HG03060 (cell line): ENCODE results near the gene ANTXR1.
"Not testable (repeated sequence)": the region's sequence is repeated elsewhere in the genome, so short reads cannot be mapped to it uniquely, and the experiment has no call there.

Source experiments
- ATAC-seq: cut with Tn5 transposase; IDR thresholded peaks from one replicate; pipeline ENCODE4 v1.9.1; 2021; ENCODE audit warnings: low read depth, moderate number of reproducible peaks; ENCODE audit not compliant: unreplicated experiment

Gene ANTXR1

DNA sequence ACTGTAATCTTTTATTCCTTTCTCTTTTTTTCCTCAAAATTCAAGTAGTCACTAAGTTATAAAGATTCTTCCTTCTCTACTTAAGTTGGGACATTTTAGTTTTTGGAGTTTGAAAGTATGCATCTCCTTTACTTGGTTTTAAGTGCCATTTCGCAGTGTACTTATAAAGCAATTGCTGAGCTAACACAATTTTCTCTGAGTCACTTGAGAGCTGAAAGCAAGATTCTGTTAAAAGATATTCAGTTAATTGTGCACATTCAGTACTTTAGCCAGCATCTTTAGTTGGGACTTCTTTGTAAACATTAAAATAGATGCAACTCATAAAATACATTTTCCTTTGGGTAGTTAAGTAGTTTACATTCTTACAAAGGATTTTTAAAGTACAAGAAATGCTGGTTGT is 238.0 kb downstream of the ANTXR1 start:
- ATAC-seq: no peak

DNA sequence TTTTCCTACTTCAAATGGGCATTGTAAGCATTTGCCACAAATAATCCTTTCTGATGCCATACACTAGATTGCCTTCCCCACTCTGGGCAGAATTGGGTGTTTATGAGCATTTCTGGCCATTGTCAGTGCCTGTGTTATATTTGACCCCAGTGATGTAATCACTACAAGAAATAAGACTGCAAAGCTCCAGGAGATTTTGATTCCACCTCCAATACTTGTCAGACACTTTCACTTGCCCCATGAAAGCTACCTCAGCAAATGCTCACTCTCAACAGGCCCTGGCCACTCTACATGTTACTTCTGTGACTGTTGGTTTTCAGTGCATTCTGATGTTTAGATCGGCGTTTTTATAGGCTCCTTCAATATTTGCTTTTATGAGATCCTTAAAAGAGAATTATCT is 239.0 kb downstream of the ANTXR1 start:
- no peak for ATAC-seq

DNA sequence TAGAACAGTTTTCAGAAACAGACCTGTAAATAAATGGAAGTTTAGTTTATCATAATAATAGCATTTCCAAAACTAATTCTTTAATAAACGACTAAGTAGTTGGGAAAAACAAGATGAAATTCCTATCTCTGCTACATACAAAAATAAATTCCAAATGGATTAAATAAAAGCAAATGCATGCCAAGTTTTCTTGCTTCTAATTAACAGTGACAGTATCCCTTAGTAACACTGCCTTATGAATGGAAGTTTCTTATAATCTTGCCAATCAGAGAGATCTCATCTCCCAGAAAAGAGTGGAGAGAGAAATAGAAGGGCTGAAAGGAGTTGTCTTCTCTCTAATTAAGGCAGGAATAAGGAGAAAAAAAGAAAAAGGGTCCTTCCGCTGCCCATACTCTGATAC is 240.1 kb downstream of the ANTXR1 start:
- no peak for ATAC-seq

DNA sequence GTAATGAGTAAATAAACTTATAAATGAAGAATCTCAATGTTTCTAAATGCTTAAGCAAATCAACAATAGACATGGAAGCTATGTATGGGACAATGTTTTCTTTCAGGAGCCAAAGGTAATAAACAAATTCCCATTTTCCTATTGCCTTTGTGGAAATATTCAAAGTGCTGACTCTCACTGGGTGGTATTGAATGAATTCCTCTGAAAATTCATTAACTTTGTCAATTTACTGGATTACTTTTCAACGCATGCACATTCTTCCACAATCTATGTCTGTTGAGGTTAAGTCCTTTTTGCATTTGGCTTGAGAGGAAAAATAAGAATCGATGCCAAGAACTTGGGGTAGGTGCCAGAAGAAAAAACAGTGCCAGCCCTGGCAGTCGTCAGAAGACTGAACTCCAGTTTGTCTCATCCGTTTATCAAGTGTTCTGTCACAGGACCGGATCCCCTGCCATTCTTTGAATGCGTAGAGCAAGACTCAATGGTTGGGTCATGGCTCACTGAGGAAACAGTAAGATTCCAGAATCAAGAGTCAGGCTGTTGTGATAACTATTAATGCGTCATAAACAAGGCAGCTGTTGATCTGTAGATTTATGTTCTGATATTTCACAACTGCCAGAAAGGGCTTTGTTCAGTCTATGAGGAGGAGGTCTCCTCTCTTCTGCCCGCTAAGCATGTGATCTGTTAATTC is 240.8 kb downstream of the ANTXR1 start:
- no peak for ATAC-seq

DNA sequence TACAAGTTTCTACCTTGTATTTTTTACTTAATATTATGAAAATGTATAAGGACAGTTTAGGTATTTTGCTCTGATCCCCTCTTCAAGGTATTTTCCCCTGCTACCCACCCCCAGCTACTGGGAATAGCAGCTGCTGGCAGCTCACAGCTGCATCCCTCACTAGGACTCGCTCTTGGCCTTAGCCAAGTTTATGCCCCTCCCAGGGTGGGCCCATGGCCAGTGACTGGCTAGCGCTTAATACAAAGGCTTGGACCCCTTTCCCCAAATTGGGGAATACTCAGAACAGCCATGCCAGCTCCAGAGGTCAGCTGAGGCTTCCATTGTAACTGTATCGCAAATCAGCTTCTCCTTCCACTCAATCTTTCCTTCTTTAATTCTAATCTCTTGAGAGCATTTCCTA is 242.8 kb downstream of the ANTXR1 start:
- no peak for ATAC-seq

DNA sequence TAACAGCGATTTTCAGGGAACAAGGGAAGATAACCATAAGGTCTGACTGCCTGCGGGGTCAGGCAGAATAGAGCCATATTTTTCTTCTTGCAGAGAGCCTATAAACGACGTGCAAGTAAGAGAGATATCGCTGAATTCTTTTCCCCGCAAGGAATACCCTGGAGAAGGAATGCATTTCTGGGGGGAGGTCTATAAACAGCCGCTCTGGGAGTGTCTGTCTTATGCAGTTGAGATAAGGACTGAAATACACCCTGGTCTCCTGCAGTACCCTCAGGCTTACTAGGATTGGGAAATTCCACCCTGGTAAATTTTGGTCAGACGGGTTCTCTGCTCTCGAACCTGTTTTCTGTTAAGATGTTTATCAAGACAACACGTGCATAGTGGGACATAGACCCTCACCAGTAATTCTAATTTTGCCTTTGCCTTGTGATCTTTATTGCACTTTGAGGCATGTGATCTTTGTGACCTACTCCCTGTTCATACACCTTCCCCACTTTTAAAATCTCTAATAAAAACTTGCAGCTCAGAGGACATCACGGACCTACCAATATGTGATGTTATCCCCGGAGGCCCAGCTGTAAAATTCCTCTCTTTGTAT is 247.1 kb downstream of the ANTXR1 start:
- ATAC-seq: not testable (repeated sequence)

DNA sequence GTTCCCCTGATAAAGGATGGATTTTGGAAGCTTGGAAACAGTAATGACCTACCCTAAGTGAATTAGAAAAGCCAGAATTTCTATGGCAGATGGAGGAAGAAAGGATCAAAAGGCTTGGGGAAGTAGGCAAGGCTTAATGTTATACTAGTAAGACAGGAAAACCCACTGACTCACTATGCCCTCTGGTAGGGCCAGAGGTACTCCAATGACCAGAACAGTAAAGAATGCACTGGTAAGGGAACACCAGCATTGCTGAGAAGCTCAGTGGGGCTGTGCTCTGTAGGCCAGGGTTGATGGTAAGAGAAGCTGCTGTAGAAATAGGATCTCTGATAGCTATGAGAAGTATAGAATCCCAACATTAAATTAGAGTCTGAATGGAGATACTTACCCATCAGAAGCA is 247.7 kb downstream of the ANTXR1 start:
- ATAC-seq: no peak

DNA sequence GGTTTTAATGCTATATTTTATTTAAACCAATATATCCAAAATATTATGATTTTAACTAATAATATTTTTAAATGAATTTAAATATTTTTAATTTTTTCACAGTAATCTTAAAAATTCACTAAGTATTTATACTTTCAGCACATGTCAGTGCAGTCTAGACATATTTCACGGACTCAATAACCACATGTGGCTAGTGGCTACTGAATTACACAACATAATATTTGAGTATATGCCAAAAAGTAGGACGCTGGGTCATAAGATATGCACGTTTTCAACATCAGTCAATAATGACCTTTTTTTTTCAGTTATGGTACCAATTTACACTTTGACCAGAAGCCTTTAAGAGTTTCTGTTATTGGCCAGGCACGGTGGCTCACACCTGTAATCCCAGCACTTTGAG is 256.4 kb downstream of the ANTXR1 start:
- ATAC-seq: no peak

DNA sequence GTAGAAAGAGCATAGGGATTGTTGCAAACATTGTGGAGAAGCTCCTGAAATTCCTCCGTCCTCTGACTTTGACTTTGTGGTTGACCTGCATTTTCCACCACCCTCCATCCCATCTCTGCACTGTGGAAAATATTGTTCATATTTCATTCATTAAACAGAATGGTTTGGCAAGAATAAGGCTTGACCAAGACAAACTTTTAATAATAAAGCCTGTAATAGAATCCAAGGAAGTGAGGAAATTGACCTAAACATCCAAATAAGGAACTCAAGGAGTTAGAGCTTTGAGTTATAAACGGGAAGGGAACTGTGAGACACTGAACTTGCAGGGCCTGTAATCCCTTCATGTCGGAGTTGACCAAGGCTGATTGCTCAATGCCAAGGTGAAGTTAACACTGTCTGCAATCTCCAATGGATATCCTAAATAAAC is 258.9 kb downstream of the ANTXR1 start:
- ATAC-seq: no peak

DNA sequence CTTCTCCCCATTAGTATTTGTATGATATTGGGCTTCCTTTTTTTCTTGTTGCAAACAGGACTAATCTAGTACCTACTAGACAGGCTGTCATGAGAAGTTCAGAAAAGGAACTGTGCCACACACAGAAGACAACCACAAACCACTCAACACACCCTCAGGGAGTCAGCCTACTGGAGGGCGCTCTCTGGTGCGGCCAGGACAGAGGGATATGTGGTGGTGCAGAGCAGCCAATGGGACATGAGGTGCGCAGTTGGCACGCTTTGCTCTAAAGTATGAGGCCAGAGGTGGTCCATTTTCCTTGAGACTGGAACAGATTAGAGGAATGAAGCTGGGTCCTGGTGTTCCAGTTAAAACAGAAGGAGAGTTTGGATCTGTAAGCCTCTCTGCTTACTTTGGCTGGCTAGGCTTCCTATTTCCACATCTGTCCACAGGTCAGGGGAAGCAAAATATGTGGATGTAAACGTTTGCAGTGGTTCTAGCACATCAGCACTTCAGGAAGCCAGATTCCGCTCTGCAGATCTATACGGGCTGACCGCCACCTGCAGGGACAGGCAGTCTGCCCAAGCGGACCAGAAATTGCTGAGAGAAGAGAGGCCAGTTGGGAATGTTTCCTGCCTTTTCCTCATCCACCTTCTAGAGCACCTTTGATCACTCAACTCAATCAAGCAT is 260.0 kb downstream of the ANTXR1 start:
- ATAC-seq: no peak

DNA sequence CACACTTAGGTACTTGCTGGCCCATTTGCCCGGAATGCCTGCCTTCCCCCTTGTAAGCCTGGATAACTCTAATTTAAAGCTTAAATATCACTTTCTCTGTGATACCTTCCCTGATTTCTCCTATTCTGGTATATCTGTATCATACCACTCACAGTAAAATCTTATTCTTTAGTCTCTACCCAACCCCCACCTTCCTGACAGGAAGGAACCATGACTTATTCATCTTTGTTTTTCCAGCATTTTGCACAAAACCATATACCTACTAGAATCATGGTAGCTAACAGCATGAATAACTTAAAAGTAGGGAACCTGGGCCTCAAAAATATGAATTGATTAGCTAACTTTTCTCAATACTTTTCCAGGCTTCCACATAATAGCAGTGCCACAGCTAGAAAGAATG is 262.5 kb downstream of the ANTXR1 start:
- ATAC-seq: no peak

DNA sequence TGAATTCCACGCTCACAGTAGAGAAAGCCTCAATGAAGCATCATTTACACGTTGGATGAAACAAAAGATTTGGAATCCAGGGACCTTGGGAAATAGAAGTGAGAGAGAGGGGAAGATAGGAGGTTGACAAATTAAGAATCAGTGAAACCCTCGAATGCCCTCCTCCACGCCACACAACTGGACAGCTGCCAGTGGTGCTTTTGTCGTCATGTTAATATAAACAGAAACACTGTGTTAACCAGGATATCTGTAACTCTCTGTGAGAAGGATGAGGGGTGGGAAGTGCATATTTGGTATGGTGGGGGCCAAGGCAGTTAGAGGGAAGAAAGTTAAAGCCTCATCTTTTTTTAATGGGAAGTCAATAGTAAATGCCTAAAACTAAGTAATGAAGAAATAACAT is 265.4 kb downstream of the ANTXR1 start:
- no peak for ATAC-seq

DNA sequence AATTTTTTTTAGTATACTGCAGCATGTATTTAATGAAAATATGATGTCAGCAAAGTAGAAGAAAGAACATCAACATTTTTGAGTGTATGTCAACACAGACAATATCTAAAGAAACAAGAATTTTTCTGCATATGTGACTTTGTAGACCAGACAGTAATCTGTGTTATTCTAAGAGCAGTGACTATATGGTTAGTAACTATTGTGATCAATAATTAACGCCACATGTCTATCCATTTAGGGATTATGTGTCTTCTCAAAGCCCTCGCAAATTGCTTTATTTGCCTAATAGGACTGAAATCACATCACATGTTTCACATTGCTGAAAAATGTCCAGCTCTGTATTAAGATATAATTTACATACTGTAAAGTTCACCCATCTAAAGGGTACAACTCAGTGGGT is 266.2 kb downstream of the ANTXR1 start:
- no peak for ATAC-seq

DNA sequence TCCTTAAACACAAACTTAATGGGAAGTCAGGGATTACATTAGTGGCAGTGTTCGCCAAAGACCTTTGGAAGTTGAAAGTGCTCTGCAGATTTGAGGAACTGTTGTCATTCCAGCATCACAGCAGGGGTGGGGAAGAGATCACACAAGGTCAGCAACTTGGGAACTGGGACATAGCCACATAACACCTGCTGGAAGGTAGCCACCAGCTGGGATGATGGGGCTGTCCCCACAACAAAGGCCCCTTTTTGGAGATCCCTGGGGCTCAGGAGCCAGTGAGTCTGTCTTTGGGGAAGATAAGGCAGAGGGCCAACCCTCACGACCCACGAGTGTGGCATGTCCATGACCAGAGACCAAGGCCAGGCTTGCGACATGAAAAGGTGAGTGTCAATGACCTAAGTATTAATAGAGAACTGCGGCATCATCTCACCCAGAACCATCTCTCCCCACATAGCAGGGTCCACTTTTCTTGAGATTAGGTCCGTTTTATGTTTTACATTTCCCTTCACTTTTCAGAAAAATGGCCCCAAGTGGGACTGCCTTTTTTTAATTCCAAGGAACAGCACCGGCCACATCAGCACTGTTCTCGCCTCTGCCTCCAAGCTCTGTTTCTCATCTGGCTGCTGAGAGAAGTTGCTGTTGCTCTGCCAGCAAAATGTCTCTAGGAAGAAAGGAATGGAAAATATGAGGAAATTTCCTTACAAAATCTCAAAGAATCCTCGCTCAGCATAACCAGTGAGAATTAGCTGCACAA is 267.1 kb downstream of the ANTXR1 start:
- ATAC-seq: no peak

DNA sequence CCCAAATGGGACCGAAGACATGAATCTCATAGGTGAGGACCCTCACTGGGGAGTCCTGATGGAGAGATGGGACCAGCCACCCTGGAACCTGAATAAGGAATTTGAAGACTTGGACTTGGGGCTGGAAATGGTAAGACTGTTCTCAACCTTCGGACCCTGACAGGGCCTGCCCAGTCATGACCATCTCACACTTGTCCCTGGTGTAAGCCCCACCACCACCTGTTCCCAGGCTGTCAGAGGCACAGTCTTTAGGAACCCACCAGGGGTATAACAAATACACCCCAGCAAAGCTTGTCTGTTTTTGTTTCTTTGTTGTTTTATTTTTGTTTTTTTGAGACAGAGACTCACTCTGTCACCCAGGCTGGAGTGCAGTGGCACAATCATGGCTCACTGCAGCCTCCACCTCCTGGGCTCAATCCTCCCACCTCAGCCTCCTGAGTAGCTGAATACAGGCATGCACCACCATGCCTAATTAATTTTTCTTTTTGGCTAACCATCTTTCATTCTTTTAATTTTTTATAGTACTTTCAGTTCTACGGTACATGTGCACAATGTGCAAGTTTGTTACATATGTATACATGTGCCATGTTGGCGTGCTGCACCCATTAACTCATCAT is 267.9 kb downstream of the ANTXR1 start:
- ATAC-seq: no peak

DNA sequence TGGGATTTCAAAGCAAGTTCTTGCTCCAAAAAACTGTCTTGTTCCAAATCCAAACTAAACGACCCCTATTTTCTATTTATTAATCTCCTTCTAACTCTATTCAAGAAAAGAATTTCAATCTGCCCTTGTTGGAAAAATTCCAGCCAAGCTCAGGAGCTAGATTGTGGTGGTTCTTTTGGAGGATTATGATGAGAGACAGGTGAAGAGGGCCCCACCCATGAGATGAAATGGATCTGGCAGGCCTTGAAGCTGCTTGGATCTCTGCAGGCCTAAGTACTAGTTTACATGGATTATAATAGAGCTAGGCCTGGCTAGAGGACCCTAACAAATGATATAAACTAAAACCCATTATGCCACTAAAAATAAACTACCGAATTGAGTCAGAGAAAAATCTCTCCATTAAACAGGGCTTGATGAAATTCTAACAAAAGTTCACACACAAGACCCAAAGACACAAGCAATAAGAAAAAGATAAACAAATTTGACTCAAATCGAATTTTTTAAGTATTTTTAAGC is 272.5 kb downstream of the ANTXR1 start:
- no peak for ATAC-seq

DNA sequence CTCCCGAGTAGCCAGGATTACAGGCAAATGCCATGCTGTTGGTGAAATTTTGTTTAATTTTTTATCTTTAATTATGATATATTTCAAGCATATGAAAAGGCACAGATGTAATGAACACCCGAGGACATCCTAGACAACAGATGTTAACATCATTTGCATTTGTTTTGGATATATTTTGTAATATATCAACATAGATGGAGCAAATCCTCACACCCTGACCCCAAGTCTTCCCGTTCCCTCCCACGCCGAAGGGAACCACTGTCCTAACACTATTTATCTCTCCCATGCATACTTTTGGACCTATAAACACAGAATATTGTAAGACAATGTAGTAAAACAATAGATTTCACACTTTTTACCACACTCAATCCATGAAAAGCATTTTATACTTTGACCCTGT is 274.6 kb downstream of the ANTXR1 start:
- ATAC-seq: no peak

DNA sequence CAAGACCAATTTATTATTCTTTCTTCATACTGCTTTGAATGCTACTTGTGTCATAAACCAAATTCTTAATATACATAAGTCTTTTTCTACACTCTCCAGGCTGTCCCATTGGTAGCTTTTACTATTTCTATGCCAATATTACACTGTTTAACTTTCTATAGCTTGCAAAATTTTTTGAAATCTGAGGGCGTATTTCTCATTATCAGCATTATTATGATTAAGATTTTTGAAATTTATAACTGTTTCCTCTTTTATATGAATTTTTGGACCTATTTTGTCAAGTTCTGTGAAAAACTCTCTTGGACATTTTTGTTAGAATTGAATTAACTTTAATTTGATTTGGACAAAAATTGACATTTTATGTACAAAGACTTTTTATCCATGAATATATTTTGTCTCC is 275.4 kb downstream of the ANTXR1 start:
- no peak for ATAC-seq

DNA sequence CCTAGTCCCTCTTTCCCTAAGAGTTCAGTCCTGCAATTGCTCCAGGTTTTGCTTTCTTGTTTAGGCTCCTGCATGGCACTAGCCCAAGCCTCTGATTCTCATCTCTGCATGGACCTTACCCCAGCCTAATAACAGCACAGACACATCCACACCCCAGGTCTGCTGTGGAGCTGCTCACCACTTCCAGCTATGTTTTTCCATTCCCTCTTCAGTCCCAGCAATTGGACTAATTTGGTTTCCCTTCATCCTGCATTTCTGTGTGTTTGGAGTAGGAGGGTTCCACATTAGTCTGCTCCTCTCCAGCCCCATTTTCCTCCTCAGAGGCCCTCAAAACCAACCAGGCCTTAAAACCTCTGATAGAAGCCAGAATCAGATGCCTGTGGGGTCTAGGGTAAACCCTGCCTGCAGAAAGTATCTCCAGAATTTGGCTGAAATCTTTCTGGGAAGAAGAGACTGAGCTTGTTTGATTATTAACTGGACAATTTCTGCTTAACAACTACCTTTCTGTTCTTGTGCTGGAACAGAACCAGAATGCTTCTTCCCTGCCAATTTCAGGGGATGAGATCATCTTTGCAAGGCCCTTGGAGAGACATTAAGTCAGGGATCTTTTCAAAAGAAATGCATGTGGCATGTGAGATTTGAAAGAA is 278.1 kb downstream of the ANTXR1 start:
- no peak for ATAC-seq

DNA sequence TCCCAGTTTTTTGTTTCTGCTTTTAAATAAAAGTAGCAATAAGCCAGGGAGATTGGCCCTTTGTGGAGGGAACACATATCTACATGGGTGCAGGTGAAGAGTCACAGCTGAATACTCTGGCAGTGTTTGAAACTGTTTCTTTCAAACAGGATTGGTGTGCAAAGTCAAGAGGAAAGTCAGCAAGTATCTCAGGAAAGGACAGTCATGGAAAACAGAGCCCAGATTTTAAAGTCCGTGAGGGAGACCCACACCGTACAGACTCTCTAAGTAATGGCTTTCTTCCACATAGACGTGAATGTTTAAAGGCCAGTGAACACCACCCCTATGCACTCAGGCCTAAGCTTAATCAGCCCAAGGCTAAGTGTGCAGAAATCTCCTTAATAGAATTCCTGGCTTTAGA is 278.7 kb downstream of the ANTXR1 start:
- ATAC-seq: no peak
